ENCODE measurements around the gene DMD.

DNA sequence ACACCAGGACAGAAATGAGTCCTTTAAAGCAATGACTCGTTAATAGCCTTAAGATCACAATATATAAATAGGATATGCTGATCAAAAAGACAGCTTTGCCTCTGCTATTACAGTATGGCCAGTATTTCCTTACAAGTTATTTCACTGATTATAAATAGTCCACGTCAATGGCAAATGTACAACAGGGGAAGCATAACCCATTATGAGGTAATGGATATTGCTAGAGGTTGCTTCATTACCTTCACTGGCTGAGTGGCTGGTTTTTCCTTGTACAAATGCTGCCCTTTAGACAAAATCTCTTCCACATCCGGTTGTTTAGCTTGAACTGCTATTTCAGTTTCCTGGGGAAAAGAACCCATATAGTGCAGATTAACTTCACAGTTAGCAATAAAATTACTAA lies 1374.9 kb downstream of the DMD start:
- no peak for TF ChIP-seq ZNF256 (CRISPR knock-in tag; conservative IDR thresholded peaks at IDR 0.05)
- TF ChIP-seq, protein P1, sequence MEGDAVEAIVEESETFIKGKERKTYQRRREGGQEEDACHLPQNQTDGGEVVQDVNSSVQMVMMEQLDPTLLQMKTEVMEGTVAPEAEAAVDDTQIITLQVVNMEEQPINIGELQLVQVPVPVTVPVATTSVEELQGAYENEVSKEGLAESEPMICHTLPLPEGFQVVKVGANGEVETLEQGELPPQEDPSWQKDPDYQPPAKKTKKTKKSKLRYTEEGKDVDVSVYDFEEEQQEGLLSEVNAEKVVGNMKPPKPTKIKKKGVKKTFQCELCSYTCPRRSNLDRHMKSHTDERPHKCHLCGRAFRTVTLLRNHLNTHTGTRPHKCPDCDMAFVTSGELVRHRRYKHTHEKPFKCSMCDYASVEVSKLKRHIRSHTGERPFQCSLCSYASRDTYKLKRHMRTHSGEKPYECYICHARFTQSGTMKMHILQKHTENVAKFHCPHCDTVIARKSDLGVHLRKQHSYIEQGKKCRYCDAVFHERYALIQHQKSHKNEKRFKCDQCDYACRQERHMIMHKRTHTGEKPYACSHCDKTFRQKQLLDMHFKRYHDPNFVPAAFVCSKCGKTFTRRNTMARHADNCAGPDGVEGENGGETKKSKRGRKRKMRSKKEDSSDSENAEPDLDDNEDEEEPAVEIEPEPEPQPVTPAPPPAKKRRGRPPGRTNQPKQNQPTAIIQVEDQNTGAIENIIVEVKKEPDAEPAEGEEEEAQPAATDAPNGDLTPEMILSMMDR (CRISPR knock-in tag; IDR thresholded peaks at IDR 0.05), result no peak
- TF ChIP-seq, protein P2, sequence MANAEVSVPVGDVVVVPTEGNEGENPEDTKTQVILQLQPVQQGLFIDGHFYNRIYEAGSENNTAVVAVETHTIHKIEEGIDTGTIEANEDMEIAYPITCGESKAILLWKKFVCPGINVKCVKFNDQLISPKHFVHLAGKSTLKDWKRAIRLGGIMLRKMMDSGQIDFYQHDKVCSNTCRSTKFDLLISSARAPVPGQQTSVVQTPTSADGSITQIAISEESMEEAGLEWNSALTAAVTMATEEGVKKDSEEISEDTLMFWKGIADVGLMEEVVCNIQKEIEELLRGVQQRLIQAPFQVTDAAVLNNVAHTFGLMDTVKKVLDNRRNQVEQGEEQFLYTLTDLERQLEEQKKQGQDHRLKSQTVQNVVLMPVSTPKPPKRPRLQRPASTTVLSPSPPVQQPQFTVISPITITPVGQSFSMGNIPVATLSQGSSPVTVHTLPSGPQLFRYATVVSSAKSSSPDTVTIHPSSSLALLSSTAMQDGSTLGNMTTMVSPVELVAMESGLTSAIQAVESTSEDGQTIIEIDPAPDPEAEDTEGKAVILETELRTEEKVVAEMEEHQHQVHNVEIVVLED (CRISPR knock-in tag; IDR thresholded peaks at IDR 0.05; ENCODE audit: borderline replicate concordance), result no peak
- no peak for TF ChIP-seq ZNF557 (CRISPR knock-in tag; IDR thresholded peaks at IDR 0.05)
- TF ChIP-seq HMG20A (CRISPR knock-in tag; IDR thresholded peaks at IDR 0.05; ENCODE audit: borderline replicate concordance), result no peak
- no peak for TF ChIP-seq RXRA (CRISPR knock-in tag; IDR thresholded peaks at IDR 0.05)
- TF ChIP-seq, protein P3, sequence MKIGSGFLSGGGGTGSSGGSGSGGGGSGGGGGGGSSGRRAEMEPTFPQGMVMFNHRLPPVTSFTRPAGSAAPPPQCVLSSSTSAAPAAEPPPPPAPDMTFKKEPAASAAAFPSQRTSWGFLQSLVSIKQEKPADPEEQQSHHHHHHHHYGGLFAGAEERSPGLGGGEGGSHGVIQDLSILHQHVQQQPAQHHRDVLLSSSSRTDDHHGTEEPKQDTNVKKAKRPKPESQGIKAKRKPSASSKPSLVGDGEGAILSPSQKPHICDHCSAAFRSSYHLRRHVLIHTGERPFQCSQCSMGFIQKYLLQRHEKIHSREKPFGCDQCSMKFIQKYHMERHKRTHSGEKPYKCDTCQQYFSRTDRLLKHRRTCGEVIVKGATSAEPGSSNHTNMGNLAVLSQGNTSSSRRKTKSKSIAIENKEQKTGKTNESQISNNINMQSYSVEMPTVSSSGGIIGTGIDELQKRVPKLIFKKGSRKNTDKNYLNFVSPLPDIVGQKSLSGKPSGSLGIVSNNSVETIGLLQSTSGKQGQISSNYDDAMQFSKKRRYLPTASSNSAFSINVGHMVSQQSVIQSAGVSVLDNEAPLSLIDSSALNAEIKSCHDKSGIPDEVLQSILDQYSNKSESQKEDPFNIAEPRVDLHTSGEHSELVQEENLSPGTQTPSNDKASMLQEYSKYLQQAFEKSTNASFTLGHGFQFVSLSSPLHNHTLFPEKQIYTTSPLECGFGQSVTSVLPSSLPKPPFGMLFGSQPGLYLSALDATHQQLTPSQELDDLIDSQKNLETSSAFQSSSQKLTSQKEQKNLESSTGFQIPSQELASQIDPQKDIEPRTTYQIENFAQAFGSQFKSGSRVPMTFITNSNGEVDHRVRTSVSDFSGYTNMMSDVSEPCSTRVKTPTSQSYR (CRISPR knock-in tag; IDR thresholded peaks at IDR 0.05; ENCODE audit: borderline replicate concordance), result no peak
- TF ChIP-seq YY1 (IDR thresholded peaks at IDR 0.05; ENCODE audit: insufficient read depth, insufficient replicate concordance, low read depth, low read length), result no peak
- TF ChIP-seq ZNF572 (CRISPR knock-in tag; IDR thresholded peaks at IDR 0.05), result no peak
- TF ChIP-seq, protein P4, sequence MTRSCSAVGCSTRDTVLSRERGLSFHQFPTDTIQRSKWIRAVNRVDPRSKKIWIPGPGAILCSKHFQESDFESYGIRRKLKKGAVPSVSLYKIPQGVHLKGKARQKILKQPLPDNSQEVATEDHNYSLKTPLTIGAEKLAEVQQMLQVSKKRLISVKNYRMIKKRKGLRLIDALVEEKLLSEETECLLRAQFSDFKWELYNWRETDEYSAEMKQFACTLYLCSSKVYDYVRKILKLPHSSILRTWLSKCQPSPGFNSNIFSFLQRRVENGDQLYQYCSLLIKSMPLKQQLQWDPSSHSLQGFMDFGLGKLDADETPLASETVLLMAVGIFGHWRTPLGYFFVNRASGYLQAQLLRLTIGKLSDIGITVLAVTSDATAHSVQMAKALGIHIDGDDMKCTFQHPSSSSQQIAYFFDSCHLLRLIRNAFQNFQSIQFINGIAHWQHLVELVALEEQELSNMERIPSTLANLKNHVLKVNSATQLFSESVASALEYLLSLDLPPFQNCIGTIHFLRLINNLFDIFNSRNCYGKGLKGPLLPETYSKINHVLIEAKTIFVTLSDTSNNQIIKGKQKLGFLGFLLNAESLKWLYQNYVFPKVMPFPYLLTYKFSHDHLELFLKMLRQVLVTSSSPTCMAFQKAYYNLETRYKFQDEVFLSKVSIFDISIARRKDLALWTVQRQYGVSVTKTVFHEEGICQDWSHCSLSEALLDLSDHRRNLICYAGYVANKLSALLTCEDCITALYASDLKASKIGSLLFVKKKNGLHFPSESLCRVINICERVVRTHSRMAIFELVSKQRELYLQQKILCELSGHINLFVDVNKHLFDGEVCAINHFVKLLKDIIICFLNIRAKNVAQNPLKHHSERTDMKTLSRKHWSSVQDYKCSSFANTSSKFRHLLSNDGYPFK (CRISPR knock-in tag; IDR thresholded peaks at IDR 0.05; ENCODE audit: borderline replicate concordance), result no peak
- TF ChIP-seq THYN1 (CRISPR knock-in tag; IDR thresholded peaks at IDR 0.05; ENCODE audit: borderline replicate concordance, low read depth), result no peak
- no peak for TF ChIP-seq KAT7 (CRISPR knock-in tag; IDR thresholded peaks at IDR 0.05; ENCODE audit: borderline replicate concordance)

Measured in HepG2 (cell line).